Urinary bladder (tissue), 4 donors: ENCODE data around the gene SEMA3B. TPM values are rescaled to one million over a fixed set of nuclear protein-coding genes. Genes with fewer than 3 reads are reported as not detected.
A peak's percentile ranks its signal among the peaks of the same experiment; 100 is the strongest.
"Not testable (repeated sequence)": the region's sequence is repeated elsewhere in the genome, so short reads cannot be mapped to it uniquely, and the experiment has no call there.

Experiments
- DNase-seq: peaks from one replicate; pipeline ENCODE4 v3.0.0-alpha.2; 2015; ENCODE audit errors: extremely low spot score
- H3K27ac ChIP-seq: one replicate; pipeline ENCODE4 v1.5.1; 2013; ENCODE audit warnings: low read depth, mild to moderate bottlenecking, moderate library complexity
- H3K36me3 ChIP-seq: one replicate; pipeline ENCODE4 v1.6.1; 2013; ENCODE audit warnings: mild to moderate bottlenecking, moderate library complexity; ENCODE audit not compliant: insufficient read depth
- H3K4me1 ChIP-seq: one replicate; pipeline ENCODE4 v1.6.1; 2013; ENCODE audit warnings: mild to moderate bottlenecking, moderate library complexity; ENCODE audit not compliant: insufficient read depth
- H3K4me3 ChIP-seq: one replicate; pipeline ENCODE4 v1.5.1; 2013; ENCODE audit warnings: low read depth, low read length
- WGBS: extraction: QIAGEN DNeasy Blood & Tissue Kit; methylation state at CpG from one replicate; pipeline ENCODE4 v1.1.7; 2013; 5-methylcytosine and 5-hydroxymethylcytosine counted together
- polyA plus RNA-seq: library from polyadenylated mRNA; stranded (reverse); fragments of 200-250 nt; gene quantifications from one replicate; pipeline ENCODE4 v1.2.3, GENCODE V29; 2013
- total RNA-seq: library from RNA; depleted of rRNA; stranded (reverse); fragments of >200 nt; gene quantifications from one replicate; pipeline ENCODE4 v1.2.3, GENCODE V29; 2014
- donor health status: healthy with polysubstance abuse.
- donor health status: healthy.

Gene SEMA3B
- total and polyA plus RNA-seq, 2 donors, result 35.5 to 63.4 TPM

- H3K27ac ChIP-seq, result peak overlapping the region; percentile 55
- no peaks in the 10 kb centered on the region for H3K4me1 ChIP-seq
- peak overlapping the region; percentile 34 for H3K4me3 ChIP-seq
- WGBS, result 49% methylated on average over 12 of the region's 12 CpGs
- DNase-seq, result no peak
- H3K36me3 ChIP-seq, result no peaks in the 10 kb centered on the region
Measured at GRCh38 chr3:50299929-50300680, 31.2 kb downstream of the SEMA3B start.

DNA sequence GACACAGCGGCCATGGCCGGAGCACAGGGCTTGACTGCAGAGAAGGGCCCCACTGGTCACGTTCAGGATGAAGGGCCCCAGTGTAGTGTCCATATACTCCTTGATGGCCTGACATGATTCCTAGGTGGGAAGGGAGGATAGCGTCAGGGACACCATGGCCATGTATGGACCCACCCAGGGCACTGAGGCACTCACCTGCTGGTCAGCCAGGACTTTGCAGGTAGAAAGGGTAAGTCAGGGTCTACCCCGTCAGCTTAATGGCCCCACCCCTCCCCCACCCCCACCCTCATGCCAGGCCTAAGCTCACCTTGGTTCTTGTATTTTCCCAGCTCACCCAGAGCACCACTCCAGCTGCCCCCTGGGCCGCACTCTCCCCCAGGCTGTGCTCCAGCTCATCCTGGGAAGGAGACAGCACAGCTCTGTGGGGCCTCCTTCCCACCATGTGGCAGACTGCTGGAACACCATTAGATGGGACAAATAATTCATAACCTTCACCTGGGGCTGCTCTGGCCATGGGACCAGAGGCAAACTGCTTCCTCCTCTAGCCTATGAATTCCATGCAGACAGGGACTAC lies 31.8 kb downstream of the SEMA3B start:
- WGBS, result 83% methylated on average over 6 of the region's 6 CpGs
- Histone ChIP-seq H3K36me3 (no peaks in the 10 kb centered on the region), H3K4me1 (no peaks in the 10 kb centered on the region), H3K27ac (no peak overlapping the region), H3K4me3 (no peak overlapping the region)
- DNase-seq, result no peak

- 88% methylated on average over 32 of the region's 32 CpGs for WGBS
- H3K4me1 ChIP-seq, result no peaks in the 10 kb centered on the region
- no peaks in the 10 kb centered on the region for H3K36me3 ChIP-seq
- no peak for DNase-seq
- H3K4me3 ChIP-seq, result no peak overlapping the region
- no peak overlapping the region for H3K27ac ChIP-seq
Measured at GRCh38 chr3:50302095-50303012, 33.4 kb downstream of the SEMA3B start.

DNA sequence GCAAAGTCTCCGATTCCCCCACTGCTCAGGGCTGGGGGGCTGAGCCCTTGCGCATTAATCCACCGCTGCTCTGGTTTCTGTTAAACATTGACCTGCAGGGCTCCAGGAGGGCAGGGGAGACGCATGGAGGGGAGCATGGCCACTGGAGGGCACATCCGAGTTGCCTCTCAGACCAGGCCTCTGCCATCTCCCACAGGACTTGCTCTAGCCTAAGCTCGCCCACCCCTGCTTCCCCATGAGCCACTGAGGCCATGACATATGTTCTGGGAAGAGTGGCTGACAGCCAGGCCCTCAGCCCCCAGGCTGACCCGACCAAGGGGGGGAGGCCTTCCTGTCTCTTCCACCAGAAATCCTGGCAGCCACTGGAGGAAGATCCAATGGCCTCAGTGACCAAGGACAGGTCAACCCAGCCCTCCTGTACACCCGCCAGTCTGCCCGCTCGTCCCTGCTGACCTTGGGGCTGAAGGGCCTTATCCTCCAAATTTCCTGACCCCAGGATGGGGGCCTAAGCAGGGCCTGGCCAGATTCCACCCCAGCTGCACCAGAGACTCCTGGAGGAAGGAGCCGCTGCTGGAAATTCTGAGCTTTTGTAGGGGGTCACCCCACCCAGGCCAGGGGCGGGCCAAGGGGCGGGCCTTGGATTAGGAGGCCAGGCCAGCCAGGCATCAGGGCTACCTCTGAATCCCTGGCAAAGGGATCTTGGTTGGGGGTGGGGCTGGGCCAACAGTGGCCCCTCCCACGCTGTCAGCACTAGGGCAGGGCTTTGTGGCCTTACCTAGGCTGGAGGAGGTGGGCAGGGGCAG lies 34.3 kb downstream of the SEMA3B start, which contains the start of gene HYAL1:
Gene HYAL1, minus strand, starts transcription at position 562 of the 803 bp plus-strand sequence. CDS start 618 bp downstream, outside the sequence.
- WGBS, result 56% methylated on average over 14 of the region's 14 CpGs
- Histone ChIP-seq H3K27ac (no peak within 1 kb of the TSS), H3K4me1 (no peaks in the 10 kb centered on the region), H3K36me3 (no peaks in the 10 kb centered on the region), H3K4me3 (no peak within 1 kb of the TSS)
- DNase-seq, result no peak

DNA sequence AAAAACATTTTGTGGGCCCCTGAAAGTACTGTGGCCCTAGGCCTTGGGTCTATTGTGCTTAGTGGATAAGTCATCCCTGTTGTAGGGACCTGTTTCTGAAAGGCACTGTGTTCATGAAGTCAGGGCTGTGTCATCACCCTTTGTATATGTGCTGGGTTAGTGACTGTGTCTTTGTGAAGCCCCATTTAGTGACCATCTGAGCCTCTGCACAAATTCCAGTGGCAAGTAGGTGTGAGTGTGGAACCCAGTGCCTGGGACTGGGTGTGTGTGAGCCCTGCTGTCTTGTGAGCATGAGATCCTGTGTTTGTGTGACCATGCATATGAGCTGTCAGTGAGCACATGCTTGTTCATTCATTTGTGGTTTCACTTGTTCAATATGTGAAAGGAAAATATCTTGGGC lies 35.7 kb downstream of the SEMA3B start:
- Histone ChIP-seq H3K36me3 (no peaks in the 10 kb centered on the region), H3K27ac (no peak overlapping the region), H3K4me3 (no peak overlapping the region), H3K4me1 (no peaks in the 10 kb centered on the region)
- DNase-seq, result no peak

GRCh38 chr3:50312041-50312440 lies 43.1 kb downstream of the SEMA3B start:
- not testable (repeated sequence) for DNase-seq, H3K27ac ChIP-seq, H3K36me3 ChIP-seq, H3K4me1 ChIP-seq, H3K4me3 ChIP-seq
- 91% methylated on average over 32 of the region's 32 CpGs for WGBS

- H3K4me3 ChIP-seq, result no peak overlapping the region
- H3K4me1 ChIP-seq, result no peaks in the 10 kb centered on the region
- H3K27ac ChIP-seq, result peak overlapping the region; percentile 18
- DNase-seq, result no peak
- WGBS, result 81% methylated on average over 3 of the region's 3 CpGs
- no peaks in the 10 kb centered on the region for H3K36me3 ChIP-seq
Measured at GRCh38 chr3:50314342-50314741, 45.4 kb downstream of the SEMA3B start.

DNA sequence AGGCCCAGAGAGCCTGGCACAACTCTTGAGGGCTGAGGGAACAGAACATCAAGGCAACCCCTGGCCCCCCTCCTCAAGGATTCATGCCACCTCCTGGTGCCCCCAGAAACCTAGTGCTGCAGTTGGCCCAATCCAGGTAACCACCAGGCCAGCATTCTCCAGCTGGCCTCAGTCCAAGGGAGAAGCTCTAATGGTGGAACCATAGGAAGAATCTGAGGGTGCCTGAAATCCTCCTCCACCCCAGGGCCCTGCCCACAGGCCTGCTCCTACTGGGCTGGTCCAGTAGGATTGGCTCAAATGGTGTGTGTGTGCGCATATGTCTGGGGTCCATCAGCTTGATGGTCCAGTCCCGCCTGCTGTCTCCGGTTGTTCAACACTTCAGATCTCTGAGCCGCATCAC lies 45.9 kb downstream of the SEMA3B start:
- Histone ChIP-seq H3K36me3 (no peaks in the 10 kb centered on the region), H3K4me1 (no peaks in the 10 kb centered on the region), H3K27ac (no peak overlapping the region), H3K4me3 (no peak overlapping the region)
- 95% methylated on average over 4 of the region's 4 CpGs for WGBS
- no peak for DNase-seq

GRCh38 chr3:50316657-50317242 lies 47.8 kb downstream of the SEMA3B start:
- no peak overlapping the region for H3K4me3 ChIP-seq
- H3K27ac ChIP-seq, result peak overlapping the region; percentile 76
- H3K36me3 ChIP-seq, result no peaks in the 10 kb centered on the region
- no peaks in the 10 kb centered on the region for H3K4me1 ChIP-seq
- DNase-seq, result peak; percentile 62
- WGBS, result 69% methylated on average over 9 of the region's 9 CpGs

DNA sequence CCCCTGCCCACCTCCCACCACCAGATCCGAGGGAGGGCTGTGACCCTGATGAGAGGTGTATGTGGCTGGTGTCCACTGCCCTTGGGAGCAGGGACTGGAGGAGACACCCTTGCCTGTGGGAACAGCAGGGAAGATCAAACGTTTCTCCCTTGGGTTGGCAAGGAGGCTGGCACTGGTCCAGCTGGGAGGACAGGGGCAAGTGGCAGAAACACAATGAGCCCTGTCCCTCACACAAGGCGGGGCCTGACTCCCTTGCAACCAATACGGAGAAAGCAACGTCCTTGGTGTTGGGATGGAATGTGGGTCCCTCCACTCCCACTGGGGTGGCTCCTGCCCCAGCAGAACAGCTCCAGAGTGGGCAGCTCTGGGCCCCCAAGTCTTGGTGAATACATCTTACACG lies 48.4 kb downstream of the SEMA3B start:
- peak overlapping the region; percentile 76 for H3K27ac ChIP-seq
- no peaks in the 10 kb centered on the region for H3K36me3 ChIP-seq
- no peak overlapping the region for H3K4me3 ChIP-seq
- 58% methylated on average over 6 of the region's 6 CpGs for WGBS
- DNase-seq, result no peak
- H3K4me1 ChIP-seq, result no peaks in the 10 kb centered on the region

- H3K27ac ChIP-seq, result no peak overlapping the region
- WGBS, result 88% methylated on average over 11 of the region's 11 CpGs
- no peaks in the 10 kb centered on the region for H3K36me3 ChIP-seq
- no peak overlapping the region for H3K4me3 ChIP-seq
- no peak for DNase-seq
- no peaks in the 10 kb centered on the region for H3K4me1 ChIP-seq
Measured at GRCh38 chr3:50318163-50318562, 49.2 kb downstream of the SEMA3B start.

DNA sequence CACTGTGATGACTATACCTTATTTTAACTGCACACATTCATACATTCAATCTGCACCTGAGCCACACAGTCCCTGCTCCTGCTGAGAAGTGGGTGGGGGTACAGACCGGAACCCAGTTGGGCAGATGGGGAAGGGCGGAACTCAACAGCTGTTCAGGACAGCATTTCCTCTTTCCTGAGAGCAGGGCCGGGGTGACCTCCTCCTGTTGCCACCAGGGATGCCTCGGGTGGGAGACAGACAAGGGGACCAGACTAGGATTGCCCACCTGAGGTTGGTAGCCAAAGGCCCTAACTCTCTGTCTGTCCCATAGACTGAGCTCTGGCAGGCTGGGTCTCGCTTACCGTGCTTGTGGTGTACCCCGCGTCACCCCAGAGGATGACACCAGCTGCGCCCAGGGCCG lies 49.7 kb downstream of the SEMA3B start:
- Histone ChIP-seq H3K27ac (no peak overlapping the region), H3K4me3 (no peak overlapping the region), H3K36me3 (no peaks in the 10 kb centered on the region), H3K4me1 (no peaks in the 10 kb centered on the region)
- WGBS, result 79% methylated on average over 10 of the region's 10 CpGs
- DNase-seq, result no peak
